Lower lobe of right lung (tissue), 2 donors: ENCODE data around the gene FHIP1A. TPM values are rescaled to one million over a fixed set of nuclear protein-coding genes. Genes with fewer than 3 reads are reported as not detected.
A peak's percentile ranks its signal among the peaks of the same experiment; 100 is the strongest.
"Not testable (repeated sequence)": the region's sequence is repeated elsewhere in the genome, so short reads cannot be mapped to it uniquely, and the experiment has no call there.

Experiments used
- ATAC-seq, 2 donors: fragments of 200-7000 bp; cut with Tn5 transposase; one replicate each; pipeline ENCODE4 v1.9.1; 2020 to 2022; ENCODE audit warnings: mild to moderate bottlenecking in 2 of 2, moderate library complexity in 2 of 2
- DNase-seq: peaks from one replicate; pipeline ENCODE4 v3.0.0-alpha.2; 2020
- H3K27ac ChIP-seq: fragments of 200-600 bp; one replicate; pipeline ENCODE4 v1.8.0; 2022
- H3K27me3 ChIP-seq: fragments of 200-600 bp; one replicate; pipeline ENCODE4 v1.8.0; 2022; ENCODE audit warnings: low read depth
- H3K36me3 ChIP-seq: fragments of 200-600 bp; one replicate; pipeline ENCODE4 v1.8.0; 2022; ENCODE audit warnings: mild to moderate bottlenecking
- H3K4me1 ChIP-seq: fragments of 200-600 bp; one replicate; pipeline ENCODE4 v1.8.0; 2022
- H3K4me3 ChIP-seq: fragments of 200-600 bp; one replicate; pipeline ENCODE4 v1.8.0; 2022; ENCODE audit warnings: mild to moderate bottlenecking
- H3K9me3 ChIP-seq: fragments of 200-600 bp; one replicate; pipeline ENCODE4 v1.8.0; 2022
- intact Hi-C: fragments of 100-400 bp; cut with DNase I; formaldehyde crosslinking; loops from one replicate; pipeline ENCODE4 v1.11.0; 2022
- total RNA-seq: library from RNA; stranded (reverse); fragmentation: NEBNext Ultra II Directional; extraction: Animal tissue kit (Norgen Biotek cat#: 25700); gene quantifications from one replicate; pipeline ENCODE4 v1.2.1, GENCODE V29; 2021
- TF ChIP-seq, protein P1 (sequence below): fragments of 200-600 bp; IDR thresholded peaks from one replicate; pipeline ENCODE4 v1.8.0; 2022; ENCODE audit warnings: antibody characterized with exemption, mild to moderate bottlenecking
- donor health status: DM: no; HTN: yes; CAD: no; lungs with severe emphysema.

FHIP1A gene
- total RNA-seq, 1 donor from 2014 or later: 14.3 TPM

DNA sequence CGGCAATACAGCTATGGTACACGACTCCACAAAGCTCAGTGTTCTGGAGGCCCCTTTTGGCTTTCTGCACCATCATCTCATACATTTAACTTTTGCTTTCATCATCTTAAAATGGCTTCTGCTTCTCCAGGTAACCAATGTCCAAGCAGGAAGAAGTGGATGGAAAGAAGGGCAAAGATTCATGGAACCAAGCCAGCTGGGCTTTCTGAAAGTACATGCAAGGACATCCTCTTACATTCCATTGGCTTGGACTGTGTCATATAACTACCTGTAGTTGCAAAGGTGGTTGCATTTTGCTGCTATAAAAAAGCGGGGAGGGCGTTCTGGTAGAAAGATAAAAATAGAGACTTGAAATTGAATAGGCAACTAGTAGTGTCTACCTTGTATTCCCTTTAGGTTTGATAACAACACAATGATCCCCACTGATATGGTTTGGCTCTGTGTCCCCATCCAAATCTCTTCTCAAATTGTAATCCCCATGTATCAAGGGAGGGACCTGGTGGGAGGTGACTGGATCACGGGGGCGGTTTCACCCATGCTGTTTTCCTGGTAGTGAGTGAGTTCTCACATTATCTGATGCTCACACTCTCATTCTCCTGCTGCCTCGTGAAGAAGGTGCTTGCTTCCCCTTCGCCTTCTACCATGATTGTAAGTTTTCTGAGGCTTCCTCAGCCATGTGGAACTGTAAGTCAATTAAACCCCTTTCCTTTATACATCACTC, 6.7 kb upstream of the FHIP1A start:
- ATAC-seq: no peak
- no peaks in the 10 kb centered on the region for H3K36me3 ChIP-seq
- TF ChIP-seq, protein P1, sequence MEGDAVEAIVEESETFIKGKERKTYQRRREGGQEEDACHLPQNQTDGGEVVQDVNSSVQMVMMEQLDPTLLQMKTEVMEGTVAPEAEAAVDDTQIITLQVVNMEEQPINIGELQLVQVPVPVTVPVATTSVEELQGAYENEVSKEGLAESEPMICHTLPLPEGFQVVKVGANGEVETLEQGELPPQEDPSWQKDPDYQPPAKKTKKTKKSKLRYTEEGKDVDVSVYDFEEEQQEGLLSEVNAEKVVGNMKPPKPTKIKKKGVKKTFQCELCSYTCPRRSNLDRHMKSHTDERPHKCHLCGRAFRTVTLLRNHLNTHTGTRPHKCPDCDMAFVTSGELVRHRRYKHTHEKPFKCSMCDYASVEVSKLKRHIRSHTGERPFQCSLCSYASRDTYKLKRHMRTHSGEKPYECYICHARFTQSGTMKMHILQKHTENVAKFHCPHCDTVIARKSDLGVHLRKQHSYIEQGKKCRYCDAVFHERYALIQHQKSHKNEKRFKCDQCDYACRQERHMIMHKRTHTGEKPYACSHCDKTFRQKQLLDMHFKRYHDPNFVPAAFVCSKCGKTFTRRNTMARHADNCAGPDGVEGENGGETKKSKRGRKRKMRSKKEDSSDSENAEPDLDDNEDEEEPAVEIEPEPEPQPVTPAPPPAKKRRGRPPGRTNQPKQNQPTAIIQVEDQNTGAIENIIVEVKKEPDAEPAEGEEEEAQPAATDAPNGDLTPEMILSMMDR: no peak
- no peak overlapping the region for H3K4me3 ChIP-seq
- intact Hi-C loops: no loop called here
- no peak overlapping the region for H3K27ac ChIP-seq
- no peak for DNase-seq
- peaks cover under 1% of the 10 kb centered on the region for H3K4me1 ChIP-seq
- no peaks in the 10 kb centered on the region for H3K9me3 ChIP-seq
- H3K27me3 ChIP-seq: no peaks in the 10 kb centered on the region

DNA sequence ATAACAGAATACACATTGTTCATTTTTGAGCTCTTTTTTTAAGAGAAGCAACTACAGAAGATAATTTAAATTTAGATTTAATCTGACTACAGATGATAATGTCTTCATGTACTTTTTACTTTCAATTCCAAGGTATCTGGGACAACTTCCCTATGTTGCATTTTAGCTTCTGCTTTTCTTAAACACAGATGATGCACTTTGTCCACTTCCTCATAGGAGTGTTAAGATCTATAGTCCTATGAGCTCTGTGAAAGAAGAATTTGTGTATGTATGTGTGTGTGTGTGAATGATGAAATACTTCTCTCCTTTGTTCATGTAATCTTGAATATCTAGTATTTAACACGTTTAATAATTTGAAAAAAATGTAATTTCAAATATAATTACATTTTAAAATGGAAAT, 5.3 kb upstream of the FHIP1A start:
- intact Hi-C loops: no loop called here
- H3K9me3 ChIP-seq: no peaks in the 10 kb centered on the region
- no peak overlapping the region for H3K4me3 ChIP-seq
- peaks cover 12% of the 10 kb centered on the region for H3K4me1 ChIP-seq
- H3K27me3 ChIP-seq: no peaks in the 10 kb centered on the region
- DNase-seq (no peak), ATAC-seq (peak in 1 of 2 donors; percentile 47)
- H3K36me3 ChIP-seq: no peaks in the 10 kb centered on the region
- H3K27ac ChIP-seq: no peak overlapping the region
- TF ChIP-seq, protein P1: no peak

DNA sequence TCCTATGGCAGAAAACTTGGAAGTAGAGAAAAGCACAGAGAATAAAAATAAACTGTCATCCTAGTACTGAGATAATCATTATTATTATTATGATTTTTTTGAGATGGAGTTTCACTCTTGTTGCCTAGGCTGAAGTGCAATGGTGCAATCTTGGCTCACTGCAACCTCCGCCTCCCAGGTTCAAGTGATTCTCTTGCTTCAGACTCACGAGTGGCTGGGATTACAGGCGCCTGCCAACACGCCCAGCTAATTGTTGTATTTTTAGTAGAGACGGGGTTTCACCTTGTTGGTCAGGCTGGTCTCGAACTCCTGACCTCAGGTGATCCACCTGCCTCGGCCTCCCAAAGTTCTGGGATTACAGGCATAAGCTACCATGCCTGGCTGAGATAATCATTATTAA, 4.2 kb upstream of the FHIP1A start:
- H3K27ac ChIP-seq, H3K36me3 ChIP-seq, H3K9me3 ChIP-seq, H3K27me3 ChIP-seq, H3K4me3 ChIP-seq, ATAC-seq, intact Hi-C loops: not testable (repeated sequence)
- H3K4me1 ChIP-seq: peaks cover 19% of the 10 kb centered on the region
- DNase-seq: peak; percentile 52

DNA sequence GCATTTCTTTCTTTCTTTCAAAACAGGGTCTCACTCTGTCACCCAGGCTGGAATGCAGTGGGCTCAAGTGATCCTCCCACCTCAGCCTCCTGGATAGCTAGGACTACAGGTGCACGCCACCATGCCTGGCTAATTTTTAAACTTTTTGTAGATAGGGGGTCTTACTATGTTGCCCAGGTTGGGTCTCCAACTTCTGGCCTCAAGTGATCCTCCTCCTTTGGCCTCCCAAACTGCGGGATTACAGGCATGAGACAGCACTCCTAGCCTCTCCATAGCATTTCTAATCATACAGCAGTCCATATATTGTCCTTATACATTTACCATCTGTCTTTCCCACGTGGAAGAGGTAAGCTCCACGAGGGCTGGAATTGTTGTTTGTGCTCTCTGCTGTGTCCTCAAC, 2.0 kb upstream of the FHIP1A start:
- peaks cover 20% of the 10 kb centered on the region for H3K4me1 ChIP-seq
- intact Hi-C loops: no loop called here
- H3K27ac ChIP-seq: no peak overlapping the region
- no peak overlapping the region for H3K4me3 ChIP-seq
- peaks cover 6% of the 10 kb centered on the region for H3K27me3 ChIP-seq
- TF ChIP-seq, protein P1: no peak
- no peaks in the 10 kb centered on the region for H3K9me3 ChIP-seq
- no peak for DNase-seq
- no peak for ATAC-seq
- H3K36me3 ChIP-seq: no peaks in the 10 kb centered on the region

DNA sequence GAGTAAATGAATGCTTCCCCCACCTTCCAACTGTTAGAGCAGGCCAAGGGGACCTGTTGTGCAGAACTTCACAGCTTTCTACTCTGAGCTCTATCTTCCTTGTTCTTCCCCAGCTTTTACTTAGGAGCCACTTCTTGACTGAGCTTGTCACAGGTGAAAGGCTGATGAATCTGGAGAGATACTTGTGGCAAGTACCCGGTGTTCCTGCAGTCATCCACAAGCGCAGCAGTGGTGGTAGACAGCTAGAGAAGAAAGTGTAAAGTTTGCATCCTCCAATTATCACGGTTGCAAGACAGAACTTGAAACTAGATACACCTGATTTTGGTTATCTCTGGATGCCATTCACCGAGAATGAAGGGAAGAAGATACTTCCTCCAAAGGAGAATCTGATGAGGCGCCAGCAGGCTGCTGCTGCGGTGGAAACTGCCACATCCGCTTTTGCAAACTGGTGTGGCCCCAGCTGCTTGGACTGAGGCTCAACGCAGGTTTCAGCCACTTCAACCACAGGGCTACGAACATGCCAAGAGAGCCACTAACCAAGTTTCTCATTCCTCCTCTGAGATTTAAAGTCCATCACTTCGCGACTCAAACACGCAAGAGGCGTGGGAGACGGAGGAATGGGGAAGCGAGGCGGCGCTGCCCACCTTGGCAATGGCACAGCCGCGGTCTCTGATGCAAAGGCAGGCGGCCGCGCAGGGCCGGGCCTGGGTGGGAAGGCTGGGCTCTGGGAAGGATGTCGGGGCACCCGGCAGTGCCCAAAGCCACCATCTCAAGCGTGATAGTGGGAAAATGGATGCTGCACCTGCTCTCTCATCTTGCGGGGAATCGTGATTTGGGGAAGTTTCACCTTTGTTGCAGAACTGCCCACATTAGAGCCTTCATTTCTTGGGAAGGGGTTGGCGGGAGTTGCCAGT, 1.3 kb upstream of the FHIP1A start:
- ATAC-seq (peak; percentile 52 to 59), DNase-seq (peak; percentile 68)
- Histone ChIP-seq H3K4me3 (peak overlapping the region; percentile 59), H3K4me1 (peaks cover 20% of the 10 kb centered on the region), H3K9me3 (no peaks in the 10 kb centered on the region), H3K27ac (peak overlapping the region; percentile 82), H3K27me3 (peaks cover 6% of the 10 kb centered on the region), H3K36me3 (no peaks in the 10 kb centered on the region)
- TF ChIP-seq, protein P1: no peak
- intact Hi-C loops: no loop called here

DNA sequence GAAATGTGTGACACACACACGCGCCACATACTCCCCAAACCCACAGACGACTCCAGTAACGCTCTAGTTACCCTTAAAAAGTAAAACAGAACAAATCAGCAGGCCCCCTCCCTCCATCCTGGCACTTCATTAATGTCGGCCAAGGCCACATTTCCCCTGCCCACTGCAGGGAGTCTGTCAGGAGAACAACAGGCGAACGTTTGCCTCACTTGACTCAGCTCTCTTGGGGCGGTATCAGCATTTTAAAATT, 671 bp upstream of the FHIP1A start:
- peak overlapping the region; percentile 59 for H3K4me3 ChIP-seq
- DNase-seq: no peak
- TF ChIP-seq, protein P1: no peak
- peaks cover 20% of the 10 kb centered on the region for H3K4me1 ChIP-seq
- no peaks in the 10 kb centered on the region for H3K9me3 ChIP-seq
- H3K27ac ChIP-seq: peak overlapping the region; percentile 82
- no peaks in the 10 kb centered on the region for H3K36me3 ChIP-seq
- intact Hi-C loops: no loop called here
- ATAC-seq: no peak
- peaks cover 6% of the 10 kb centered on the region for H3K27me3 ChIP-seq
